ENCODE results near the gene HS6ST2. TPM values are rescaled to one million over a fixed set of nuclear protein-coding genes. Genes with fewer than 3 reads are reported as not detected.
A peak's percentile ranks its signal among the peaks of the same experiment; 100 is the strongest.

Gene HS6ST2
- total and polyA plus RNA-seq, 9 donors, result 27.8 to 52.3 (median 38.8) TPM

DNA sequence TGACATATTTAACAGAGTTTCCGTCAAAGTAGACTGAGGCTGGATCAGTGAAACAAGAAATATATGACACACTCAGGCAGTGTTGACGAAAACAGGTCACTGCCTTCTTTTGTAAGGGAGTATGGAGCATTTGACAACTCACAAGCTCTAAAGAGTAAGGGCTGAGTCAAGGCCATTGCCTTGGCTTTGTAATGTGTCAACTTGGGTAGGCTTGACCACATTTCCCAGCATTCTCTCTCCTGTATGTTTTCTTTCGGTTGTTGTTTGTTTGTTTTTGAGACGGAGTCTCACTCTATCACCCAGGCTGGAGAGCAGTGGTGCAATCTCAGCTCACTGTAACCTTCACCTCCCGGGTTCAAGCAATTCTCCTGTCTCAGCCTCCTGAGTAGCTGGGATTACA is 344.6 kb downstream of the HS6ST2 start:
- Histone ChIP-seq H3K4me3 (ENCODE audit: low read length) (no peak overlapping the region), H3K36me3 (ENCODE audit: control insufficient read depth, insufficient read depth, low read length) (no peaks in the 10 kb centered on the region), H3K27me3 (ENCODE audit: control insufficient read depth, insufficient read depth, low read length) (peaks cover 8% of the 10 kb centered on the region), H3K27ac (ENCODE audit: low read length) (no peak overlapping the region), H3K4me1 (ENCODE audit: control insufficient read depth, insufficient read depth, low read length) (no peaks in the 10 kb centered on the region), H3K9me3 (replicated peaks; ENCODE audit: control insufficient read depth, low read depth, low read length) (no peaks in the 10 kb centered on the region)
- no peak for DNase-seq
- WGBS (ENCODE audit: insufficient coverage), result 67% methylated on average over 1 of the region's 5 CpGs

DNA sequence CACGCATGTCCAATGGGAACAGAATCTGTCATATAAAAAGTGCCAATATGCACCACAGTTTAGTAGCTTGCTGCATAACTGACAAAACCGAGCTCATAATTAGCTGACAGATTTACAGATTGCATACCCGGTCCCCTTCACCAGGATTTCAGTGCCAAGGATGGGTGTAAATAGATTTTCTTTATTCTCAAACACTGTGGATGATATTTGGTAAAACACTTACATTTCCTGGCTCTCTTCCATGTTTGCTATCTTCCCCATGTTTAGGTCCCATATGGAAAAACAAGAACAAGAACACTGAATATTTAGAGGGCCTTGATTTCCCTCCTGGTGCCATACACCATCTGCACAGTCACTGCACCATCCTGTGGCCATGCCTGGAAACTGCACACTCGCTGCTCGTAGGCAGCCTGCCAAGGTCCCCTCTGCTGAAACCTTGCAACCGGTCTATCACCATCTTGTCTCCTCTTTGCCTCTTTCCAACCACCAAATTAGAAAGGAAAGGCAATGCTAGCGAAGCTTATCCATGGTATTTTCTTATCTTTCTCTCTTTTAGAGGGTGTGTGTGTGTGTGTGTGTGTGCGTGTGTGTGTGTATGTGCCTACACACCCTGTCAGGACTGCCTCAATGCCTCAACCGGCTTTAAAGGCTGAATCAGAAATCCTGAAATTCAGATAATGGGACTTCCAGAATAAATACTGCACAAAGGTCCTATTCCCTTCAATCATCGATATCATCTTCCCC is 345.4 kb downstream of the HS6ST2 start:
- DNase-seq, result peak; percentile 43
- WGBS (ENCODE audit: insufficient coverage), result 21% methylated on average over 2 of the region's 10 CpGs
- no peaks in the 10 kb centered on the region for H3K36me3 ChIP-seq (ENCODE audit: control insufficient read depth, insufficient read depth, low read length)
- no peaks in the 10 kb centered on the region for H3K9me3 ChIP-seq (replicated peaks; ENCODE audit: control insufficient read depth, low read depth, low read length)
- no peak overlapping the region for H3K4me3 ChIP-seq (ENCODE audit: low read length)
- no peaks in the 10 kb centered on the region for H3K4me1 ChIP-seq (ENCODE audit: control insufficient read depth, insufficient read depth, low read length)
- H3K27ac ChIP-seq (ENCODE audit: low read length), result no peak overlapping the region
- peaks cover 6% of the 10 kb centered on the region for H3K27me3 ChIP-seq (ENCODE audit: control insufficient read depth, insufficient read depth, low read length)

DNA sequence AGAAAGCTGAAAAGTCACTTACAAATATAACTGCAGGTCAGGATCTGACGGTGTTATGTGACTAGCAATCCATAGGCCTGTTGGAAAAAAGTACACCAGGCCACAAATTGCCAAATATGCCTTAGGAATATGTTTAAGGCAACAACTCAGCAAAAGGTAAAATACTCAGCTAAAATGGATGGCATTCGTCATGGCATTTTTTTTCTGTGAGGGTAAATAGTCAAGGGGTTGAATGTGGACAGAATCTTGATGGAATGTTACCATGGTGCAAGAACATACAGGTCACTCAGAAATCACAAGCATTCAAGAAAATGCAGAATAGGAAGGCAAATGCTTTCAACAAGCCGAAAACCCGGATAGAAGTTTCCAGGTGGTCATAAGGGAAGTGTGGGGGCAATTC is 347.9 kb downstream of the HS6ST2 start:
- no peaks in the 10 kb centered on the region for H3K4me1 ChIP-seq (ENCODE audit: control insufficient read depth, insufficient read depth, low read length)
- peaks cover 11% of the 10 kb centered on the region for H3K27me3 ChIP-seq (ENCODE audit: control insufficient read depth, insufficient read depth, low read length)
- no peak for DNase-seq
- no peak overlapping the region for H3K27ac ChIP-seq (ENCODE audit: low read length)
- H3K36me3 ChIP-seq (ENCODE audit: control insufficient read depth, insufficient read depth, low read length), result no peaks in the 10 kb centered on the region
- WGBS (ENCODE audit: insufficient coverage), result 67% methylated on average over 1 of the region's 4 CpGs
- H3K9me3 ChIP-seq (replicated peaks; ENCODE audit: control insufficient read depth, low read depth, low read length), result no peaks in the 10 kb centered on the region
- no peak overlapping the region for H3K4me3 ChIP-seq (ENCODE audit: low read length)

DNA sequence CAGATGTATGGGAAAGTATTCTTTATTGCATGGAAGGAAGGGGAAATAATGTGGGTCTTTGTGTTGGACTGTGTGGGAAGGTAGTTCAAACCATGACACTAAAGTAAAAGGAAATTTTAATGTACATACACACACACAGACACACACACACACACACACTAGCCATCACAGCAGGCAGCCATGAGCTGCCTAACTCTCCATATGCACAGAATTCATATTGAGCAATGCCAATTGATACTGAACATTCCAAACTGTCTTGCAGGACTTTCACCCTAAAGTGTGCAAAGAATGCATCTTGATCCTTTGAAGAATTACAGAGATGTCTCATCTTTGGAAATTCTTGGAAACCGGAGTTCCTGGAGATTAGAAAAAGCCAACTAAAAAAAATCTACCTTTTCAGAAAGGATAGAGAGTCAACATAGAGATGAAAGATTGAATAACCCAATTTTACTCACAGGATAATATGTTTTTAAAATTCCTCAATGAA is 349.0 kb downstream of the HS6ST2 start:
- Histone ChIP-seq H3K4me1 (ENCODE audit: control insufficient read depth, insufficient read depth, low read length) (no peaks in the 10 kb centered on the region), H3K36me3 (ENCODE audit: control insufficient read depth, insufficient read depth, low read length) (no peaks in the 10 kb centered on the region), H3K27me3 (ENCODE audit: control insufficient read depth, insufficient read depth, low read length) (peaks cover 12% of the 10 kb centered on the region), H3K4me3 (ENCODE audit: low read length) (no peak overlapping the region), H3K9me3 (replicated peaks; ENCODE audit: control insufficient read depth, low read depth, low read length) (no peaks in the 10 kb centered on the region), H3K27ac (ENCODE audit: low read length) (no peak overlapping the region)
- DNase-seq, result no peak
- WGBS (ENCODE audit: insufficient coverage), result no CpG with 5 or more reads among the region's 1 CpG

DNA sequence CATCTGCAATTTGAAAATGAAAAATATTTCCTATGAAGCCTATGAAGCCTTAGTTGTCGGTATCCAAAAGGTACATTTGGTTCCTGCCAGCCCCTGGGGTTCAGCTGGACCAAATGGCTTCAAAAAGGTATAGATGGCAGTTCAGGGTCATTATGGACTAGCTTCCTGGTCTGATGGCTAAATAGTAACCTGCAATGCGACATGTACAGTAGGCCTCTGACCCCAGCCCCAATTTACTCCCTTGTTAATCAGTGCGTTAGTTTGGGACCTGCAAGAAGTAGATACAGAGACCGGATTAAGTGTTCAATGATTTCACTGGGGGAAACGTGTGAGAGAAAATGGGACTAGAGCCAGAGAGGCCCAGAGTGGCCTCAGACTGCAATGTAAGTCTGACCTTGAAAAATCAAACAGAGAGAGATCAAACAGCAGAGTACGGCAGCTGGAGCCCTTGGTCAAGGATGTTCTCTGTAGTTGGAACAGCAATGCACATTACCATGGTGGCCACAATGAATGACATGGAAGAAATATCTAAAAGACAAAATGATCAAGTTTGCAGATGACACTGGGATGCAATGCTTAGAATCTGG is 354.6 kb downstream of the HS6ST2 start:
- peaks cover 29% of the 10 kb centered on the region for H3K27me3 ChIP-seq (ENCODE audit: control insufficient read depth, insufficient read depth, low read length)

DNA sequence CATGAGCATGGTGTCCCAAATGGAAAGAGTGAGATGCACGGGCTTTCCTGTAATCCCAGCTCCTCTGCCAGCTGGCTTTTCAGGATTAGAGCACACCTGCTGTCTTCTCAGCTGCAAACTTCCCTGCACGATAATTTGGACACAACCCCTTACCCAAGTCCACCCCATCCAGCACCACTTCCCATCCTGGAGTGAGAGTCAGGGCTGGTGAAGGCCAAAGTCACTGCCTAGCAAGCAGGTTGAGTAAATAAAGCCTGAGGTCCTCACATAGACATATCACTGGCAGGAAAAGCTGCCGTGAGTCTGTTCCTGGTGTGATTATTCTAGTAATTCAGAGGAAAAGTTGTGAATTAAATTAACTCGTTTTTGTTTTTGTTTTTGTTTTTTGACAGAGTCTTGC is 355.7 kb downstream of the HS6ST2 start:
- peaks cover 26% of the 10 kb centered on the region for H3K27me3 ChIP-seq (ENCODE audit: control insufficient read depth, insufficient read depth, low read length)
- no peaks in the 10 kb centered on the region for H3K9me3 ChIP-seq (replicated peaks; ENCODE audit: control insufficient read depth, low read depth, low read length)
- 57% methylated on average over 1 of the region's 4 CpGs for WGBS (ENCODE audit: insufficient coverage)
- H3K27ac ChIP-seq (ENCODE audit: low read length), result no peak overlapping the region
- H3K36me3 ChIP-seq (ENCODE audit: control insufficient read depth, insufficient read depth, low read length), result no peaks in the 10 kb centered on the region
- no peaks in the 10 kb centered on the region for H3K4me1 ChIP-seq (ENCODE audit: control insufficient read depth, insufficient read depth, low read length)
- no peak overlapping the region for H3K4me3 ChIP-seq (ENCODE audit: low read length)
- DNase-seq, result no peak

More for the DNA sequence above, 354.6 kb downstream of the HS6ST2 start:
- WGBS (ENCODE audit: insufficient coverage), result 60% methylated on average over 3 of the region's 6 CpGs
- H3K4me3 ChIP-seq (ENCODE audit: low read length), result no peak overlapping the region
- H3K4me1 ChIP-seq (ENCODE audit: control insufficient read depth, insufficient read depth, low read length), result no peaks in the 10 kb centered on the region
- no peaks in the 10 kb centered on the region for H3K9me3 ChIP-seq (replicated peaks; ENCODE audit: control insufficient read depth, low read depth, low read length)
- H3K36me3 ChIP-seq (ENCODE audit: control insufficient read depth, insufficient read depth, low read length), result no peaks in the 10 kb centered on the region
- no peak for DNase-seq
- H3K27ac ChIP-seq (ENCODE audit: low read length), result no peak overlapping the region

DNA sequence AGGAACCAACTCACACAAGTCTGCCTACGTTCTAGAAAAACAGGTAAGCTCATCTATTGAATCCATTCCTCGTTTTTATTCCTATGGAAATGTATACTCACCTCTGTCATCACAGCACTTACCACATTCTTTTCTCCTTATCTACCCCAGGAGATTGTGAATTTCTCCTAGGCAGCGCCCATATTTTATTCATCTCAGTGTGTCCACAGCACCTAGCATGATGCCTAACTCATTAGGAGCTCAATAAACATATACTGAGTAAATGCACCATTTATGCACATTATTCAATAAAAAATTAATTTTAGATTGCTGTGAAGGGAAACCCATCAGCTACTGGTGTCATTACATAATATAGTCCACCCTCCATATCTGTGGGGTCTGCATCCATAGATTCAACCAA is 363.4 kb downstream of the HS6ST2 start:
- H3K27me3 ChIP-seq (ENCODE audit: control insufficient read depth, insufficient read depth, low read length), result peaks cover 10% of the 10 kb centered on the region
- no peaks in the 10 kb centered on the region for H3K36me3 ChIP-seq (ENCODE audit: control insufficient read depth, insufficient read depth, low read length)
- 62% methylated on average over 2 of the region's 3 CpGs for WGBS (ENCODE audit: insufficient coverage)
- H3K4me1 ChIP-seq (ENCODE audit: control insufficient read depth, insufficient read depth, low read length), result no peaks in the 10 kb centered on the region
- no peaks in the 10 kb centered on the region for H3K9me3 ChIP-seq (replicated peaks; ENCODE audit: control insufficient read depth, low read depth, low read length)
- no peak overlapping the region for H3K4me3 ChIP-seq (ENCODE audit: low read length)
- no peak overlapping the region for H3K27ac ChIP-seq (ENCODE audit: low read length)
- DNase-seq, result no peak

DNA sequence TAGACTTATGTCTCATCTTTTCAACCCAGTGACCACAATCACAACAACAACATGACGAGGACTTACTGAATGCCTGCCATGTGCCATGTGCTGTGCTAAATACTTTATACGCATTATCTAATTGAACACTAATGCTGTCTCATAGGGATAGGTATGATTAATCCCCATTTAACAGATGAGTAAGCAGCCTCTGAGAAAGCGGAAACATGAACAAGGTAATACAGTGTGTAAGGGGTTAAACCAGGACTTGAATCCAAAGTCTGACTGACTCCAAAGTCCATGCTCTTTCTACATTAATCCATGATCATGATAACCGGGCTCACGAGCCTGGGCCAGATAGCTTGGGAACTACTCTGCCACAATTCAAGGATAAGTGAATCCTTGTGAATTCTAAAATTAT is 364.3 kb downstream of the HS6ST2 start:
- no peaks in the 10 kb centered on the region for H3K9me3 ChIP-seq (replicated peaks; ENCODE audit: control insufficient read depth, low read depth, low read length)
- H3K4me3 ChIP-seq (ENCODE audit: low read length), result no peak overlapping the region
- no peaks in the 10 kb centered on the region for H3K36me3 ChIP-seq (ENCODE audit: control insufficient read depth, insufficient read depth, low read length)
- no peaks in the 10 kb centered on the region for H3K4me1 ChIP-seq (ENCODE audit: control insufficient read depth, insufficient read depth, low read length)
- no peak for DNase-seq
- no peak overlapping the region for H3K27ac ChIP-seq (ENCODE audit: low read length)
- WGBS (ENCODE audit: insufficient coverage), result no CpG with 5 or more reads among the region's 5 CpGs
- H3K27me3 ChIP-seq (ENCODE audit: control insufficient read depth, insufficient read depth, low read length), result peaks cover 8% of the 10 kb centered on the region

DNA sequence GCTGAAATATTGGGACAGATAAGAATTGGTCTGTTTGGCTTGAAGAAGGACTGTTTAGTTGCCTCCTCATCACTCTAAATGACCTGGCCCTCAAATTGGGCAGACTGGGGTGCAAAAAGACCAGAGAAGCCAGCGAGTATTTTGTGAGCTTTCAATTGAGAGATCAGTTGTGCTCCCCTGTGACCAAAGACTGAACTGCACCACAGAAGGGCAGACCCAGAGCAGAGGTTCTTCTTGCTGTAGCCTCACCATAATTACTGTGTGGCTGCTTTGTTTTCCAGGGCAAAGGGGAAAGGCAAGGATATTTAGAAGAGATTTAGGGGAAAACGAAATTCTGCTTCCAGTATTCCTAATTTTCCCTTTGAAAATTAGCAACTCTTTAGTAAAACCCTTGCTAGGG is 365.5 kb downstream of the HS6ST2 start:
- no CpG with 5 or more reads among the region's 2 CpGs for WGBS (ENCODE audit: insufficient coverage)
- Histone ChIP-seq H3K4me1 (ENCODE audit: control insufficient read depth, insufficient read depth, low read length) (no peaks in the 10 kb centered on the region), H3K36me3 (ENCODE audit: control insufficient read depth, insufficient read depth, low read length) (no peaks in the 10 kb centered on the region), H3K27ac (ENCODE audit: low read length) (no peak overlapping the region), H3K27me3 (ENCODE audit: control insufficient read depth, insufficient read depth, low read length) (peaks cover 8% of the 10 kb centered on the region), H3K4me3 (ENCODE audit: low read length) (no peak overlapping the region), H3K9me3 (replicated peaks; ENCODE audit: control insufficient read depth, low read depth, low read length) (no peaks in the 10 kb centered on the region)
- no peak for DNase-seq

DNA sequence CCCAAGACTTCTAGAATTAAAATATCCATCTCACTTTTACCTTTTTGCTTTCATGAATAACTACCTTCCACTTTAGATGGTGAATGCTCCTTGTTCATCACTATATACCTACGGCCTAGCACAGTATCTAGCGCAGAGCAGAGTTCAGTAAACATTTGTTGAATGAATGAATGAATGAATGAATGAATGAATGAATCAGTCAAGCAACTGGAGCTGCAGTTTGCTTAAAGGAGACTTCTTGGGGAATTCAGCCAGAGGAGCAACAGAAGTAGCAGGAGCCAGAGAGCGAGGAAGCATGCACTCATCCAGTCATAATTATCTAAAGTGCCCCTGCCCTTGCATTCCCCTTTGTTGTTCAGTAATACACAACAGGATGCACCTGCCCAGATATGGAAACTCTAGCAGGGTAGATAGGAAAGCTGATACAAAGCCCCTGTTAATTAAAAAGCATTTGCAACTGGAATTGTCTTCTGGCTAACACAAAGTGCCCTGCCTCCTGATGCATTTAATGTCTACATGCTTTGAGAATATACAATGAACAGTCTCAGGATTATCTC is 366.6 kb downstream of the HS6ST2 start:
- no peaks in the 10 kb centered on the region for H3K9me3 ChIP-seq (replicated peaks; ENCODE audit: control insufficient read depth, low read depth, low read length)

More for the DNA sequence above, 366.6 kb downstream of the HS6ST2 start:
- Histone ChIP-seq H3K4me1 (ENCODE audit: control insufficient read depth, insufficient read depth, low read length) (no peaks in the 10 kb centered on the region), H3K4me3 (ENCODE audit: low read length) (no peak overlapping the region), H3K27ac (ENCODE audit: low read length) (no peak overlapping the region), H3K36me3 (ENCODE audit: control insufficient read depth, insufficient read depth, low read length) (no peaks in the 10 kb centered on the region), H3K27me3 (ENCODE audit: control insufficient read depth, insufficient read depth, low read length) (peaks cover 8% of the 10 kb centered on the region)
- peak; percentile 16 for DNase-seq
- 100% methylated on average over 1 of the region's 3 CpGs for WGBS (ENCODE audit: insufficient coverage)
